Measurements from ENCODE around the gene AKR1C4. TPM values are rescaled to one million over a fixed set of nuclear protein-coding genes. Genes with fewer than 3 reads are reported as not detected.
"Not testable (repeated sequence)": the region's sequence is repeated elsewhere in the genome, so short reads cannot be mapped to it uniquely, and the experiment has no call there.

The AKR1C4 gene
- total and polyA plus RNA-seq, 8 donors = not detected

- Histone ChIP-seq H3K36me3 (no peaks in the 10 kb centered on the region), H3K9me3 (no peaks in the 10 kb centered on the region), H3K27ac (no peak overlapping the region), H3K4me3 (no peak overlapping the region), H3K4me1 (no peaks in the 10 kb centered on the region), H3K27me3 (no peaks in the 10 kb centered on the region)
- no peak for TF ChIP-seq EP300 (IDR thresholded peaks at IDR 0.05)
- TF ChIP-seq POLR2AphosphoS5 (IDR thresholded peaks at IDR 0.05) = no peak
- TF ChIP-seq, protein P1, sequence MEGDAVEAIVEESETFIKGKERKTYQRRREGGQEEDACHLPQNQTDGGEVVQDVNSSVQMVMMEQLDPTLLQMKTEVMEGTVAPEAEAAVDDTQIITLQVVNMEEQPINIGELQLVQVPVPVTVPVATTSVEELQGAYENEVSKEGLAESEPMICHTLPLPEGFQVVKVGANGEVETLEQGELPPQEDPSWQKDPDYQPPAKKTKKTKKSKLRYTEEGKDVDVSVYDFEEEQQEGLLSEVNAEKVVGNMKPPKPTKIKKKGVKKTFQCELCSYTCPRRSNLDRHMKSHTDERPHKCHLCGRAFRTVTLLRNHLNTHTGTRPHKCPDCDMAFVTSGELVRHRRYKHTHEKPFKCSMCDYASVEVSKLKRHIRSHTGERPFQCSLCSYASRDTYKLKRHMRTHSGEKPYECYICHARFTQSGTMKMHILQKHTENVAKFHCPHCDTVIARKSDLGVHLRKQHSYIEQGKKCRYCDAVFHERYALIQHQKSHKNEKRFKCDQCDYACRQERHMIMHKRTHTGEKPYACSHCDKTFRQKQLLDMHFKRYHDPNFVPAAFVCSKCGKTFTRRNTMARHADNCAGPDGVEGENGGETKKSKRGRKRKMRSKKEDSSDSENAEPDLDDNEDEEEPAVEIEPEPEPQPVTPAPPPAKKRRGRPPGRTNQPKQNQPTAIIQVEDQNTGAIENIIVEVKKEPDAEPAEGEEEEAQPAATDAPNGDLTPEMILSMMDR (IDR thresholded peaks at IDR 0.05) = no peak
- TF ChIP-seq POLR2A (IDR thresholded peaks at IDR 0.05) = no peak
- no peak for DNase-seq
- 77 to 93% (median 86%) methylated on average over 1 of the region's 1 CpG for WGBS, 5 donors
- intact Hi-C loops (cut with DNase I; ENCODE audit: low total_unique reads) = no loop called here
Measured at GRCh38 chr10:5243521-5243987, 46.9 kb downstream of the AKR1C4 start.

DNA sequence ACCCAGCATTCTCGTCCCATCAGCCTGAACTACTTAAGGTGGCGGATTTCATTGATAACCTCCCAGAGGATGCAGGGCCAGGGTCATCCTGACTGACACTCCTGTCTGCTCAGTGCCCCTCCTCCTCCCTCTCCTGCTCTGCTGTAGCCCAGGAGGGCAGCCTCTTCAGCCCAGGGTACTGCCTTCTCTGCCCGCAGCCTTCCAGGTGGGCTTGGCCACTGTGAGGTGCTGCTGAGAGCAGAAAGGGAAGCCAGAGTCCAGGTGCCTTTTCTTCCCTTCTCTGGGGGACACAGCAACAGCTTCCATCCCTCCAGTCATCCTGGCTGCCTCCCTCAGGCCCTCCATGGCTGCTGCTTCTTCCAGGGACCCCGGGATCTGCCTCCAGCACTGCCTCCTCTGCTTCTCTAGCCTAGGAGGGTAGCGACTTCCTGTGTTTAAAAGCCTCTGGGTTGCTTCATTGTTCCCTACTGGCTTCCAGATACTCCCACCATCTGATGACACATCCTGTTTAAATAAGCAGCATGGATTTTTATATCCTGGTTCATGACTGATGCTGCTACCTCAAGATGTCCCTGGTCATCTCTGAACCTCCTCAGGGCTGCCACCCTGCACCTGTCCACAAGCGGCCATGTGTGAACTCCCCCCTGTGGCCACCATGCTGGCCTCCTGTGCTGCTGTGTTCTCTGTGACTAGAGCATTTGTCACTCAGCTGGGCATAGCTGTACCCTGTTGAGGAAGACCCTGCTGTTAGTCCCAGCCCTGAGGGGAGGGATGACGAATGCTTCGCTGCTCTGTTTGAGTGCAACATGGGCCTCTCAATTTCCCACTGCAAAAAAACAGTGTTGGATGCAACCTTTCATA lies 55.8 kb downstream of the AKR1C4 start:
- no peak for TF ChIP-seq POLR2AphosphoS5 (IDR thresholded peaks at IDR 0.05)
- TF ChIP-seq POLR2A (IDR thresholded peaks at IDR 0.05) = no peak
- no peak for TF ChIP-seq EP300 (IDR thresholded peaks at IDR 0.05)
- TF ChIP-seq, protein P1 (IDR thresholded peaks at IDR 0.05) = no peak
- Histone ChIP-seq H3K27ac (no peak overlapping the region), H3K9me3 (no peaks in the 10 kb centered on the region), H3K36me3 (no peaks in the 10 kb centered on the region), H3K27me3 (no peaks in the 10 kb centered on the region), H3K4me3 (no peak overlapping the region), H3K4me1 (no peaks in the 10 kb centered on the region)
- intact Hi-C loops (cut with DNase I; ENCODE audit: low total_unique reads) = no loop called here
- 60 to 76% (median 73%) methylated on average over 7 to 8 of the region's 8 CpGs for WGBS, 5 donors
- DNase-seq = no peak

GRCh38 chr10:5254488-5254887 lies 57.9 kb downstream of the AKR1C4 start:
- Histone ChIP-seq H3K4me3 (no peak overlapping the region), H3K36me3 (no peaks in the 10 kb centered on the region), H3K27ac (no peak overlapping the region), H3K4me1 (no peaks in the 10 kb centered on the region), H3K9me3 (no peaks in the 10 kb centered on the region), H3K27me3 (no peaks in the 10 kb centered on the region)
- no peak for DNase-seq
- intact Hi-C loops (cut with DNase I; ENCODE audit: low total_unique reads) = no loop called here
- 61 to 84% (median 68%) methylated on average over 4 of the region's 4 CpGs for WGBS, 5 donors
- TF ChIP-seq POLR2AphosphoS5 (IDR thresholded peaks at IDR 0.05) (no peak), EP300 (IDR thresholded peaks at IDR 0.05) (no peak), POLR2A (IDR thresholded peaks at IDR 0.05) (no peak)
- TF ChIP-seq, protein P1 (IDR thresholded peaks at IDR 0.05) = no peak

GRCh38 chr10:5257768-5258167 lies 61.1 kb downstream of the AKR1C4 start:
- H3K4me3 ChIP-seq; H3K9me3 ChIP-seq; H3K4me1 ChIP-seq; DNase-seq; H3K36me3 ChIP-seq; H3K27ac ChIP-seq; H3K27me3 ChIP-seq; intact Hi-C loops (cut with DNase I; ENCODE audit: low total_unique reads): not testable (repeated sequence)
- WGBS, 5 donors = 81 to 93% (median 91%) methylated on average over 3 of the region's 3 CpGs
